A549 (cell line): Measurements from ENCODE around the gene EBF3. TPM values are rescaled to one million over a fixed set of nuclear protein-coding genes. Genes with fewer than 3 reads are reported as not detected.

Experiments
- ATAC-seq, 2 experiments: fragments of 200-7000 bp in 1 of 2; fragments of >200 bp in 1 of 2; cut with Nextera tagmentation in 1 of 2; cut with Tn5 transposase in 1 of 2; 3 replicates each; pipeline versions ENCODE4 v1.8.0 to v1.9.1; 2018 to 2020; ENCODE audit warnings: mild to moderate bottlenecking in 1 of 2, moderate library complexity in 1 of 2
- CTCF ChIA-PET: fragments of 300-600 bp; sonication (Branson Sonifier 250); formaldehyde crosslinking; extraction: SDS; loops from one replicate; lab custom pipeline; 2021; ENCODE audit warnings: antibody characterized with exemption, inconsistent platforms; lab: Yijun Ruan, JAX
- POLR2A ChIA-PET: fragments of 350-600 bp; formaldehyde crosslinking; extraction: SDS; loops from one replicate; lab custom pipeline; 2021; ENCODE audit warnings: antibody characterized with exemption, inconsistent platforms; lab: Yijun Ruan, JAX
- DNase-seq, 2 experiments: peaks; one replicate each; pipeline versions ENCODE4 v3.0.0 to v3.0.0-alpha.2; 2011 to 2016; ENCODE audit warnings: low read depth in 1 of 2, low spot score in 1 of 2
- FAIRE-seq: peaks from 2 replicates; lab custom pipeline; 2011; peaks lifted over from hg19 to GRCh38; lab: Jason Lieb, UNC
- H3K27ac ChIP-seq, 2 experiments: fragments of >200 bp; sonication (Bioruptor Twin); formaldehyde crosslinking; 3 replicates each; pipeline ENCODE4 v1.5.1; 2016 to 2017
- H3K4me1 ChIP-seq: fragments of >200 bp; sonication (Bioruptor Twin); formaldehyde crosslinking; 3 replicates; pipeline ENCODE4 v1.6.1; 2016
- H3K4me2 ChIP-seq: fragments of >200 bp; sonication (Bioruptor Twin); formaldehyde crosslinking; 3 replicates; pipeline ENCODE4 v1.6.1; 2016
- H3K4me3 ChIP-seq: fragments of >200 bp; sonication (Bioruptor Twin); formaldehyde crosslinking; 3 replicates; pipeline ENCODE4 v1.5.1; 2016
- H3K9me3 ChIP-seq: fragments of >200 bp; sonication (Bioruptor Twin); formaldehyde crosslinking; 3 replicates; pipeline ENCODE4 v1.6.1; 2016
- CEBPB ChIP-seq, 2 experiments: fragments of >200 bp in 1 of 2; sonication (Bioruptor Twin) in 1 of 2; formaldehyde crosslinking in 1 of 2; IDR thresholded peaks; 2 replicates each; pipeline ENCODE4 v1.6.1; 2012 to 2016
- CHD2 ChIP-seq: fragments of 150-350 bp; IDR thresholded peaks from 2 replicates; pipeline ENCODE4 v1.6.1; 2014; ENCODE audit warnings: low read length; ENCODE audit not compliant: partially characterized antibody
- CHD4 ChIP-seq: fragments of 200-600 bp; sonication (generic); IDR thresholded peaks from 2 replicates; pipeline ENCODE4 v1.6.1; 2016; ENCODE audit warnings: antibody characterized with exemption, mild to moderate bottlenecking, borderline replicate concordance
- EHMT2 ChIP-seq: fragments of 200-600 bp; sonication (generic); IDR thresholded peaks from 2 replicates; pipeline ENCODE4 v1.6.1; 2016; ENCODE audit warnings: antibody characterized with exemption, low read depth, mild to moderate bottlenecking, moderate library complexity
- ESRRA ChIP-seq: fragments of 150-350 bp; IDR thresholded peaks from 2 replicates; pipeline ENCODE4 v1.6.1; 2014; ENCODE audit warnings: mild to moderate bottlenecking, low read length, borderline replicate concordance
- FOSL2 ChIP-seq, 2 experiments: fragments of 450-650 bp in 1 of 2; fragments of >200 bp in 1 of 2; sonication (Bioruptor Twin) in 1 of 2; formaldehyde crosslinking; IDR thresholded peaks; 2 replicates each; pipeline versions ENCODE4 v1.5.0 to v1.6.1; 2016 to 2020; ENCODE audit warnings: mild to moderate bottlenecking in 1 of 2, moderate library complexity in 1 of 2
- HDAC2 ChIP-seq: fragments of 200-600 bp; sonication (generic); IDR thresholded peaks from 2 replicates; pipeline ENCODE4 v1.6.1; 2016
- JUN ChIP-seq, 2 experiments: fragments of >200 bp; sonication (Bioruptor Twin); formaldehyde crosslinking; IDR thresholded peaks; 2 replicates in 1 of 2; 3 replicates in 1 of 2; pipeline ENCODE4 v1.6.1; 2016 to 2017
- PHF8 ChIP-seq: fragments of 200-600 bp; sonication (generic); IDR thresholded peaks from 2 replicates; pipeline ENCODE4 v1.6.1; 2016; ENCODE audit warnings: low read depth, mild to moderate bottlenecking, antibody characterized with exemption, moderate library complexity, borderline replicate concordance
- POLR2AphosphoS2 ChIP-seq: conservative IDR thresholded peaks from 2 replicates; pipeline ENCODE4 v1.6.1; 2012; ENCODE audit warnings: low read length, improper control_type of control experiment, inconsistent platforms
- RARB ChIP-seq: fragments of 250-450 bp; sonication (Bioruptor Pico); IDR thresholded peaks from 2 replicates; pipeline ENCODE4 v1.8.0; 2021; ENCODE audit warnings: mild to moderate bottlenecking, moderate library complexity
- SMC3 ChIP-seq: fragments of >200 bp; sonication (Bioruptor Twin); formaldehyde crosslinking; IDR thresholded peaks from 3 replicates; pipeline ENCODE4 v1.6.1; 2018; ENCODE audit warnings: inconsistent platforms
- TFCP2L1 ChIP-seq: fragments of 250-450 bp; sonication (Bioruptor Pico); IDR thresholded peaks from 2 replicates; pipeline ENCODE4 v1.5.0; 2021; ENCODE audit warnings: mild to moderate bottlenecking
- ZC3H11A ChIP-seq: fragments of 450-650 bp; IDR thresholded peaks from 2 replicates; pipeline ENCODE4 v1.6.1; 2014; ENCODE audit warnings: antibody characterized with exemption, mild to moderate bottlenecking
- ZSCAN20 ChIP-seq: fragments of 250-450 bp; sonication (Bioruptor Pico); IDR thresholded peaks from 2 replicates; pipeline ENCODE4 v1.8.0; 2022; ENCODE audit warnings: mild to moderate bottlenecking, moderate library complexity
- WGBS: methylation state at CpG from one replicate; pipeline ENCODE4 v1.1.6; 2017; ENCODE audit errors: missing lambda C conversion rate; 5-methylcytosine and 5-hydroxymethylcytosine counted together
- polyA plus RNA-seq, 4 experiments: library from polyadenylated mRNA; depleted of rRNA in 3 of 4; stranded (reverse); fragments of >200 nt; fragmentation: RNase III in 1 of 4; extraction: RNeasy Plus Mini Kit Qiagen cat#74134 plus additional on column Dnase treatment in 1 of 4; gene quantifications; 2 replicates in 3 of 4; 3 replicates in 1 of 4; pipeline ENCODE4 v1.2.3, GENCODE V29; 2011 to 2017
- TF ChIP-seq, protein P1 (sequence below): fragments of 150-350 bp; IDR thresholded peaks from 2 replicates; pipeline ENCODE4 v1.6.1; 2014; ENCODE audit warnings: low read depth, mild to moderate bottlenecking, low read length
- TF ChIP-seq, protein P2 (sequence below): fragments of 250-450 bp; sonication (Bioruptor Pico); IDR thresholded peaks from 2 replicates; pipeline ENCODE4 v1.5.0; 2020; ENCODE audit warnings: low read depth, mild to moderate bottlenecking, moderate library complexity
- TF ChIP-seq, protein P3 (sequence below): fragments of >200 bp; sonication (Bioruptor Twin); formaldehyde crosslinking; IDR thresholded peaks from 2 replicates; pipeline ENCODE4 v1.6.1; 2016
- TF ChIP-seq, protein P4 (sequence below): IDR thresholded peaks from 2 replicates; pipeline ENCODE4 v1.6.1; 2012

The EBF3 gene
- polyA plus RNA-seq, 2 of the 4 experiments (the other 2 are of a cell fraction) = 0.12 TPM; not detected in 1

DNA sequence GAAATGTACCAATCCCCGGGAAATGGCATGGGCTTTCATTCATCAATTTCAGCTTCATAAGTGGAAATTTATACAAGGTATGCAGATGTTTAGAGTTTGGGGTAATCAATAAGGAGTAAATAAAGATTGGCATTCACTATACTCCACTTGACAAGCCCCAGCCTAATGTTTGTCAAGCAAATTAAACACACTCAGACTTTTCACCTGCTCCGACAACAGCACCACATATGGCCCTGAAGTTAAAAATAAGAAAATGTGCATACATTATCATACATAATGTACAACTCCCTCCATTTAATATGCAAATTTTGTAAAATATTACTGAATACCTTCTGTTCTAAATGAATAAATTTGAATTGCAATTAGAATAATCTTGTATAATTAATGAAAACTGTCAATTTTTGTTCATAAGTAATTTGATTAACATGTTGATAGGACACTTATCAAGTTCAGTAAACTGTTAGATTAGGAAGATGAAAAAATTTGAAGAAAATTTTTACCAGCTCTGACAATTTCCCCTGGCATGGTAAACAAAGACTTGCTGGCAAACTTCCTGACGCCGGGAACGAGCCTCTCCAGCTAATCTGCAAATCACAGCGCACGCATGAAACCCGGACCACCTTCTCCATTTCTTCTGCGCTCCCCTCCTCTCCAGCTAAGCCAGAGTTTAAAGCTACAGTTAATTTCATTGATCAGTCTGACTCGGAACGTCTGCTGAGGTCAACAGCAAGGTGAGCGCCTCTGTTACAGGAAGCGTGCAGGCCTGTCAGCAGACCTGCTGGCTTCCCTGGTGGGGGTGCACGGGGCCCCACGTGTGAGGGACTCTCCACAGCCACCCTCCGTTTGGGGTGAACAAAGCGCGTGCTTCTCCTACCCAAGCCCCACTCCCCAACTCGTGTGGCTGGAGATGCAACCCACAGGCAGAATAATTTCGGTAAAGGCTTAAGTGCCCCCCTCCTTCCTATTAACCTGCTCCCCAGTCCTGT is 70.7 kb downstream of the EBF3 start (continued):
- TF ChIP-seq, protein P1, sequence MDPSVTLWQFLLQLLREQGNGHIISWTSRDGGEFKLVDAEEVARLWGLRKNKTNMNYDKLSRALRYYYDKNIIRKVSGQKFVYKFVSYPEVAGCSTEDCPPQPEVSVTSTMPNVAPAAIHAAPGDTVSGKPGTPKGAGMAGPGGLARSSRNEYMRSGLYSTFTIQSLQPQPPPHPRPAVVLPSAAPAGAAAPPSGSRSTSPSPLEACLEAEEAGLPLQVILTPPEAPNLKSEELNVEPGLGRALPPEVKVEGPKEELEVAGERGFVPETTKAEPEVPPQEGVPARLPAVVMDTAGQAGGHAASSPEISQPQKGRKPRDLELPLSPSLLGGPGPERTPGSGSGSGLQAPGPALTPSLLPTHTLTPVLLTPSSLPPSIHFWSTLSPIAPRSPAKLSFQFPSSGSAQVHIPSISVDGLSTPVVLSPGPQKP = no peak
- TF ChIP-seq, protein P2, sequence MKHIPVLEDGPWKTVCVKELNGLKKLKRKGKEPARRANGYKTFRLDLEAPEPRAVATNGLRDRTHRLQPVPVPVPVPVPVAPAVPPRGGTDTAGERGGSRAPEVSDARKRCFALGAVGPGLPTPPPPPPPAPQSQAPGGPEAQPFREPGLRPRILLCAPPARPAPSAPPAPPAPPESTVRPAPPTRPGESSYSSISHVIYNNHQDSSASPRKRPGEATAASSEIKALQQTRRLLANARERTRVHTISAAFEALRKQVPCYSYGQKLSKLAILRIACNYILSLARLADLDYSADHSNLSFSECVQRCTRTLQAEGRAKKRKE (CRISPR knock-in tag) = no peak
- TF ChIP-seq ESRRA (no peak), RARB (no peak), PHF8 (no peak), ZSCAN20 (CRISPR knock-in tag) (no peak), SMC3 (no peak), ZC3H11A (no peak), EHMT2 (no peak)
- TF ChIP-seq, protein P3, sequence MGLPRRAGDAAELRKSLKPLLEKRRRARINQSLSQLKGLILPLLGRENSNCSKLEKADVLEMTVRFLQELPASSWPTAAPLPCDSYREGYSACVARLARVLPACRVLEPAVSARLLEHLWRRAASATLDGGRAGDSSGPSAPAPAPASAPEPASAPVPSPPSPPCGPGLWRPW = no peak
- TF ChIP-seq, protein P4, sequence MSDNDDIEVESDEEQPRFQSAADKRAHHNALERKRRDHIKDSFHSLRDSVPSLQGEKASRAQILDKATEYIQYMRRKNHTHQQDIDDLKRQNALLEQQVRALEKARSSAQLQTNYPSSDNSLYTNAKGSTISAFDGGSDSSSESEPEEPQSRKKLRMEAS = no peak
- TF ChIP-seq, all 56 proteins: peak for 0

DNA sequence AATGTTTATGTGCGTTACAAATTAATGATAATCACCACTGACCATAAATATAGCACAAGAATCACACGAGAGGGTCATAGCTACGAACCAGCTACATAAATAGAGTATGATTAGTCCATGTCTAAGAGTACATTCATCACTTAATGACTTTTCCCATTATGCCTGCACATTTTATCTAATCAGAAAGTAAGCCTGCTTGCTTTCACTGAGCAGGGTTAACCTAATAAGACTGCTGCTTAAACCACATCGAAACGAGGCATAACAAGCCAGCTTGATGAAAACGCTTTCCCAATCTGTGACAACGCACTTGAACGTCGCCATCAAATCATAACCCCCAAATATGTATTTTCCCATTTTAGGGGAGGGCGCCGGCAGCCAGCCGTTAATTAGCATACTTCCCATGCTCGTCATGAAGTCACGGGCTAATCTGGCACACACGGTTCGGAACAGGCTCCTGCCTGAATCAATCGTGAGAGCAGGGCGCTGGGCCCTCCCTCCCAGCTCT is 71.5 kb downstream of the EBF3 start:
- 81% methylated on average over 18 of the region's 18 CpGs for WGBS
- DNase-seq = no peak
- Histone ChIP-seq H3K4me3 (no peak overlapping the region), H3K9me3 (no peaks in the 10 kb centered on the region), H3K4me2 (no peak overlapping the region)
- POLR2A ChIA-PET = no interaction called here
- FAIRE-seq = no peak
- CTCF ChIA-PET = interaction anchor here (1.2 kb wide), 1 partner anchor 79 kb away, joined by 4 read pairs; no protein-coding TSS in a partner anchor
- no peak for TF ChIP-seq ESRRA
- TF ChIP-seq, protein P4 = no peak
- TF ChIP-seq CHD4 = no peak
- no peak for TF ChIP-seq JUN (IDR thresholded peaks at IDR 0.05)
- no peak for TF ChIP-seq HDAC2
- no peak for TF ChIP-seq RARB
- no peak for TF ChIP-seq TFCP2L1
- no peak for TF ChIP-seq FOSL2 (IDR thresholded peaks at IDR 0.05)
- no peak for TF ChIP-seq FOSL2 (CRISPR knock-in tag; IDR thresholded peaks at IDR 0.05)
- TF ChIP-seq SMC3 = no peak
- no peak for TF ChIP-seq CEBPB (IDR thresholded peaks at IDR 0.05)
- TF ChIP-seq CHD2 = no peak
- no peak for TF ChIP-seq POLR2AphosphoS2
- TF ChIP-seq, all 56 proteins: peak for 0
- ATAC-seq = no peak
- Histone ChIP-seq H3K27ac (no peak overlapping the region), H3K4me1 (no peaks in the 10 kb centered on the region)

DNA sequence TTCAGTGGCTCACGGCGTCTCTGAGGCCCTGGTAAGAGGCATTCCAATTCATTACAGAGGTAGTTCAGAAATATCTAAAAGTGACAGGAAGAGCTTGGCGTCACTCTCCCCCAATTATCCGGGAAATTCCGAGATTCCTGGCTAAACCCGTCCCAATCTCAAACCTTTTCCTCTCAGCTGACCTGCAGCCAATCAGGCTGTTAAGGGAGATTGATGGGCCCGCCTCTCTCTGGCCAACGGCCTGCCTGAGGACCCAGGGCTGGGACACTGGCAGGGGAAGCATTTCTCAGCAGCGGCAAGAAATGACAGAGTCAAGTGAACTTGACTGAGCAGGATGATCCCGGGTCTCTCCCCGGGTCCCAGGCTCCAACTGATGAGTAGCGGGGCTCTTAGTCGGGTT is 72.3 kb downstream of the EBF3 start:
- no peak overlapping the region for H3K4me3 ChIP-seq
- no peak for ATAC-seq
- TF ChIP-seq CEBPB (IDR thresholded peaks at IDR 0.05) = no peak
- TF ChIP-seq FOSL2 (IDR thresholded peaks at IDR 0.05) = no peak
- TF ChIP-seq FOSL2 (CRISPR knock-in tag; IDR thresholded peaks at IDR 0.05) = no peak
- ChIA-PET POLR2A (no interaction called here), CTCF (interaction anchor here (1.0 kb wide), 1 partner anchor 10 kb away, joined by 3 read pairs; no protein-coding TSS in a partner anchor)
- no peak for DNase-seq
- 67% methylated on average over 10 of the region's 13 CpGs for WGBS
- H3K27ac ChIP-seq = no peak overlapping the region
- no peaks in the 10 kb centered on the region for H3K9me3 ChIP-seq
- FAIRE-seq = no peak
- no peak overlapping the region for H3K4me2 ChIP-seq
- no peaks in the 10 kb centered on the region for H3K4me1 ChIP-seq
